ENCODE results near the gene EFCAB5.

Gene EFCAB5

DNA sequence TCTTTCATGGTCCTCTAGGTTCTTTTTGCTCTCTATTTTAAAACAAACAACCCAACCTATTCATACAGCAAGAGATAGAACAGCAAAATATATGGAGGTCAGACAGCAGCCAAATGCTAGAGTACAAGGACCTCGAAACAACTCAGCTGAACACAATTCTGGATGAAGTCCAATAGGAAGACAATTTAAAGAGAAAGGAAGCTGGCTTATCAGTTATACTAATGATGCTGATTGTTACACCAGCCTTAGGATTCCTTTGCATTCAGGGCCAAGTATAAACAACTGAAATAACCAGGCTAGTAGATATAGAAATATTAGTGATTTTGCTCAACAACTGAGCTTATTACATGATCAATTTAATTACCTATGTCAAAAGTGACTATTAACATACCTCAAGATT is 13.9 kb upstream of the EFCAB5 start:
- Histone ChIP-seq H3K79me2 (peaks cover 13% of the 10 kb centered on the region), H3K4me2 (ENCODE audit: low read length) (no peak overlapping the region), H2AFZ (no peak overlapping the region), H3K4me1 (peaks cover 7% of the 10 kb centered on the region), H3K27ac (no peak overlapping the region), H3K4me3 (ENCODE audit: low read depth, low read length) (no peak overlapping the region), H3K9me3 (ENCODE audit: control insufficient read depth, low read length) (no peaks in the 10 kb centered on the region), H3K27me3 (ENCODE audit: control insufficient read depth, insufficient read depth, low read length) (no peaks in the 10 kb centered on the region), H3K36me3 (ENCODE audit: control insufficient read depth, insufficient read depth, low read length) (no peaks in the 10 kb centered on the region), H3K9ac (no peak overlapping the region)
- TF ChIP-seq, protein P1, sequence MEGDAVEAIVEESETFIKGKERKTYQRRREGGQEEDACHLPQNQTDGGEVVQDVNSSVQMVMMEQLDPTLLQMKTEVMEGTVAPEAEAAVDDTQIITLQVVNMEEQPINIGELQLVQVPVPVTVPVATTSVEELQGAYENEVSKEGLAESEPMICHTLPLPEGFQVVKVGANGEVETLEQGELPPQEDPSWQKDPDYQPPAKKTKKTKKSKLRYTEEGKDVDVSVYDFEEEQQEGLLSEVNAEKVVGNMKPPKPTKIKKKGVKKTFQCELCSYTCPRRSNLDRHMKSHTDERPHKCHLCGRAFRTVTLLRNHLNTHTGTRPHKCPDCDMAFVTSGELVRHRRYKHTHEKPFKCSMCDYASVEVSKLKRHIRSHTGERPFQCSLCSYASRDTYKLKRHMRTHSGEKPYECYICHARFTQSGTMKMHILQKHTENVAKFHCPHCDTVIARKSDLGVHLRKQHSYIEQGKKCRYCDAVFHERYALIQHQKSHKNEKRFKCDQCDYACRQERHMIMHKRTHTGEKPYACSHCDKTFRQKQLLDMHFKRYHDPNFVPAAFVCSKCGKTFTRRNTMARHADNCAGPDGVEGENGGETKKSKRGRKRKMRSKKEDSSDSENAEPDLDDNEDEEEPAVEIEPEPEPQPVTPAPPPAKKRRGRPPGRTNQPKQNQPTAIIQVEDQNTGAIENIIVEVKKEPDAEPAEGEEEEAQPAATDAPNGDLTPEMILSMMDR (IDR thresholded peaks at IDR 0.05): no peak

DNA sequence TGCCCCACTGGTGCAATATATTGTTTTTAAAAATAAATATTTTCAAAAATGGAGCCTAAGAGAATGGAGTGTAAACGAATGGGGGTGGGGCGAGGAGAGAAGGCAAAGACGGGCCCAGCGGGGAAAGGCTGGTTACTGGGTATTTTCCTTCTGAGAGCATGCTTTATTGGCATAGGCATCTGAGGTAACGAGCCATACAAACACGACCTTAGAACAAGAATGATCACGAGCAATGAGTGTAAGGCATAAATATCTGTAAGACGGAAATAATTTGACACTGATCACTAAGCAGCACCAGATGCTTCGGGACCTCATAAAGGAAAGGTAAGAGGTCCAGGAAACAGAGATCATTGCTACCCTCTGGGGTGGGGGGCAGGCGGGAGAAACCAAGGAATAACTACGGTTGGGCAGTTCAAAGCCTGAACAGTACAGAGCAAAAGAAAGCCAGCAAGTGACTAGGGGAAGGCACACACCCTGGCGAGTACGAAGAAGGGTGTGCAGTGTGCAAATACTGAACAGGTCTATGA is 12.4 kb upstream of the EFCAB5 start:
- Histone ChIP-seq H3K4me2 (ENCODE audit: low read length) (peak overlapping the region; percentile 80), H3K27ac (peak overlapping the region; percentile 68), H3K79me2 (peaks cover 13% of the 10 kb centered on the region), H3K9me3 (ENCODE audit: control insufficient read depth, low read length) (no peaks in the 10 kb centered on the region), H2AFZ (peak overlapping the region; percentile 89), H3K27me3 (ENCODE audit: control insufficient read depth, insufficient read depth, low read length) (no peaks in the 10 kb centered on the region), H3K4me3 (ENCODE audit: low read depth, low read length) (peak overlapping the region; percentile 83), H3K36me3 (ENCODE audit: control insufficient read depth, insufficient read depth, low read length) (no peaks in the 10 kb centered on the region), H3K9ac (peak overlapping the region; percentile 44), H3K4me1 (peaks cover 7% of the 10 kb centered on the region)
- TF ChIP-seq, protein P1 (IDR thresholded peaks at IDR 0.05): no peak

DNA sequence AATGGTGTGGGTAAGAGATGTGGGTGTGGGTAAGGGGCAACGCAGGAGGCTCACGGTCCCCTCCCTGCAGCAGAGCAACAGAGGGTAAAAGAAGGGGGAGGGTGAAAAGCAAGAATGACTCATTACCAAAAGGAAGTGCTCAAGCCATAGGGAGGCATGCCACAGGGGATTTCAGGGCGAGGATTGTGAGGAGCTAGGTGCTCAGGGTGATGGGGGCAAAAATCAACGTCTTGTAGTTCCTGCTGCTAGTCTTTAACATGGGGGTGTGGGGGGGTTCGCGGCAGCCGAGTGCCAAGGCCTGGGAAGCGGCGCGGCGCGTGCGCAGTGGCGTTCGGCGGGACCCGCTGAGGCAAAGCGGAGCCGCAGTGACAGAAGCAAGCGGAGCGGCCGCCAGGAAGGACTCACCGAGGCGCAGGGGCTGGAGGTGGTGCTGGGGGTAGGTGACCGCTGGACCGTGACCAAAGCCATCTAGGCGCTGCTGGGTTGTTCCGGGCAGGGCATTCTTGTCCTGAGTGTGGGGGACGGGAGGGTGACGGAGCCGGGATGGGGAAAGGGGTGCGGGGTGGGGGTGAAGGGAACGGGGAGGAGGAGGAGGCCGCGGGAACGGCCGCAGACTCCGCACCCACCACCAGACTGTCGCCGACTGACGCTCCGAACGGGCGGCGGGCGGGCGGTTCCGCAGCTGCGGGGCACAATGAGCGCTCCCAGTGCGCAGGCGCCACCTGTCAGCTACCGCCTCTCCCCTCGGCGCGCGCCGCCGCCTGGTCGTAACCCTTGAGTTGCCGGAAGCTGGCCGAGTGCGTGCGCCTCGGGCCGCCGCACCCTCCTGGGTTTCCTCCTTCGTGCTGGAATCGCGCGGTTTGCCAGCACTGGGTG is 11.7 kb upstream of the EFCAB5 start, which contains the start of gene SSH2:
TSS of gene SSH2 (minus strand) at position 696 of the 876 bp plus-strand sequence. CDS start at position 468, 228 bp downstream.
- H3K9me3 ChIP-seq (ENCODE audit: control insufficient read depth, low read length): no peaks in the 10 kb centered on the region
- H3K79me2 ChIP-seq: peaks cover 13% of the 10 kb centered on the region
- H3K4me1 ChIP-seq: peaks cover 7% of the 10 kb centered on the region
- peak within 1 kb of the TSS; percentile 89 for H2AFZ ChIP-seq
- peak within 1 kb of the TSS; percentile 68 for H3K27ac ChIP-seq
- peak within 1 kb of the TSS; percentile 80 for H3K4me2 ChIP-seq (ENCODE audit: low read length)
- H3K36me3 ChIP-seq (ENCODE audit: control insufficient read depth, insufficient read depth, low read length): no peaks in the 10 kb centered on the region
- H3K27me3 ChIP-seq (ENCODE audit: control insufficient read depth, insufficient read depth, low read length): no peaks in the 10 kb centered on the region
- peak within 1 kb of the TSS; percentile 44 for H3K9ac ChIP-seq
- TF ChIP-seq, protein P1 (IDR thresholded peaks at IDR 0.05): peak; percentile 11
- H3K4me3 ChIP-seq (ENCODE audit: low read depth, low read length): peak within 1 kb of the TSS; percentile 83

DNA sequence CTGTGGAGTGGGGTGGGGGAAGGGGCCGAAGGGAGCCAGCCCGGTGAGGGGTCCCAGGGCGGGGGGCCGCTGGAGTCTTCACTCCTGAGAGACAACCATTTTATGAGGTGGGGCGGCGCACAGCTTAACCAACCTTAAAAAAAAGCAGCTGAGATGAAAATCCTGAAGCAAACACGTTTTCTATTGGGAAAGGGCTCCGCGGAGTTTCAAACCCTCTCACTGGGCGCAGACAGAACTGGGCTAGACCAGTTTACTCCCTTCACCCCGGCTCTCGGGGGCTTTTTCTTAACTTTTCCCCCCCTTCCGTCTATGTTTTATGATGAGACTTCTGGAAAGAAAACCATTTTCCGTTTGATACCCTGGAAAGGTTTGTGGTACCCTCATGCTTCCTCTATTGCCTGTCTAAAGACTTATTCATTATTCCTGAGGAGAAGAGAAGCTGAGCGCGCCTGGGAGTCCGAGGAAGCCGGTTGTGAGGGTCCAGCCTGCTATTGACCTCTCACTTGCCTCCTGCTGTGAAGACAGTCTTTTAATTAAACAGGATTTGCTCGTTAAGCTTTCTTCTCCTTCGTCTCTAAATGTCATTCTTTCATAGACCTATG is 10.9 kb upstream of the EFCAB5 start:
- Histone ChIP-seq H3K36me3 (ENCODE audit: control insufficient read depth, insufficient read depth, low read length) (no peaks in the 10 kb centered on the region), H3K4me3 (ENCODE audit: low read depth, low read length) (peak overlapping the region; percentile 83), H3K4me1 (peaks cover 7% of the 10 kb centered on the region), H3K79me2 (peaks cover 13% of the 10 kb centered on the region), H3K9me3 (ENCODE audit: control insufficient read depth, low read length) (no peaks in the 10 kb centered on the region), H3K27me3 (ENCODE audit: control insufficient read depth, insufficient read depth, low read length) (no peaks in the 10 kb centered on the region), H3K27ac (peak overlapping the region; percentile 68), H2AFZ (peak overlapping the region; percentile 89), H3K9ac (no peak overlapping the region), H3K4me2 (ENCODE audit: low read length) (peak overlapping the region; percentile 80)
- TF ChIP-seq, protein P1 (IDR thresholded peaks at IDR 0.05): no peak
